Measurements from ENCODE around the gene SLC16A14.
A peak's percentile ranks its signal among the peaks of the same experiment; 100 is the strongest.

DNA sequence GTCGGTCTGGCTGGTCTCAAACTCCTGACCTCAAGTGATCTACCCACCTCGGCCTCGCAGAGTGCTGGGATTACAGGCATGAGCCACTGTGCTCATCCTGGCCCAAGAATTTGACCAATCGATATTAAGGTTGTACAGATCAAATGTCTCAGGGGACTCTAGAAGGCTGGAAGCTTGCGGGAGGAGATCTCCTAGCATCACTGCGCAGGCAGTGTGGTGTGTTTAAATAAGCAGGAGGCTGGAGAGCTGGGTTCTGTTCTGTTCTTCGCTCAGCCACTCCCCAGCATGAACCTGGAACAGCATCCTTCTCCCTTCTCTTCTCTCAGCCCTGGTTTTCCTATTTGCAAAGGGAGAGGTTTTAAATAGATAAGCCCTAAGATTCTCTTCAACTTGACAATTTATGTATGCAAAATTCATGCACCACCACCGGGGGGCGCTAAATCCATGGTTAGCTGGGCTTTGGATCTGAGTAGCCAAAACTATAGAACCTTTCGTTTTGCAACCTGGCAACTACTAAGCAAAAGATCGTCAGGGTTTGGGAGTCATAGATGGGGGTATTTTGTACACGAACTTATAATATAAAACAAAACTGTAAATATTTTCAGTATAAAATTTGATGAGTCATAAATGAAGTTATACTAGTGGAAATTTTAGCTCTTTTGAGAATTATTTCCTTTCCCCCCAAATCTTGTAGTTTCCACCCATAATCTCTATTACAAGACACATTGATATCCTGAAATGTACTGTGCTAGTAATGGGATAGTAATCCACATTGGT, 60.6 kb downstream of the SLC16A14 start:
- peak; percentile 58 for TF ChIP-seq CTCF (IDR thresholded peaks at IDR 0.05; ENCODE audit: poor library complexity, severe bottlenecking)
- TF ChIP-seq POLR2AphosphoS5 (IDR thresholded peaks at IDR 0.05): no peak
- TF ChIP-seq EZH2 (IDR thresholded peaks at IDR 0.05; ENCODE audit: borderline replicate concordance, insufficient read depth, low read length, poor library complexity, severe bottlenecking): no peak
- no peak for TF ChIP-seq EP300 (conservative IDR thresholded peaks at IDR 0.05; ENCODE audit: poor library complexity, severe bottlenecking)
